PC-9 (cell line): ENCODE data around the gene NRXN2. TPM values are rescaled to one million over a fixed set of nuclear protein-coding genes. Genes with fewer than 3 reads are reported as not detected.

Experiments used
- BruUV-seq: library from RNA; stranded (reverse); fragments of 400-500 nt; replicated peaks from 2 replicates; lab custom pipeline; 2021; lab: Mats Ljungman, UMichigan
- CTCF ChIA-PET: fragments of 300-600 bp; sonication (Branson Sonifier 250); formaldehyde crosslinking; loops from one replicate; lab custom pipeline; 2022; ENCODE audit warnings: antibody characterized with exemption; lab: Charles Lee
- POLR2A ChIA-PET: fragments of 300-600 bp; sonication (Branson Sonifier 250); formaldehyde crosslinking; loops from one replicate; lab custom pipeline; 2022; ENCODE audit warnings: antibody characterized with exemption; ENCODE audit not compliant: unreplicated experiment; lab: Charles Lee
- DNase-seq, 2 experiments: peaks; one replicate each; pipeline versions ENCODE4 v3.0.0 to v3.0.0-alpha.2; 2015 to 2022; ENCODE audit warnings: mixed read lengths in 1 of 2
- H2AFZ ChIP-seq: fragments of 200-600 bp; sonication (generic); 2 replicates; pipeline ENCODE4 v1.8.1; 2017; ENCODE audit warnings: antibody characterized with exemption
- H3F3A ChIP-seq: fragments of 200-600 bp; sonication (generic); 2 replicates; pipeline ENCODE4 v1.8.1; 2017; ENCODE audit warnings: antibody characterized with exemption, mild to moderate bottlenecking, low read depth; ENCODE audit not compliant: insufficient read depth
- H3K27ac ChIP-seq: fragments of 200-600 bp; sonication (generic); 2 replicates; pipeline ENCODE4 v1.6.1; 2016; ENCODE audit warnings: mixed run types
- H3K27me3 ChIP-seq: fragments of 200-600 bp; sonication (generic); 2 replicates; pipeline ENCODE4 v1.6.1; 2016; ENCODE audit warnings: low read depth, mixed run types; ENCODE audit not compliant: insufficient read depth
- H3K36me3 ChIP-seq: fragments of 200-600 bp; sonication (generic); 2 replicates; pipeline ENCODE4 v1.6.1; 2016; ENCODE audit warnings: low read depth, mixed run types
- H3K4me1 ChIP-seq: fragments of 200-600 bp; sonication (generic); replicated peaks from 2 replicates; pipeline ENCODE4 v1.6.1; 2016; ENCODE audit warnings: mixed run types; ENCODE audit not compliant: insufficient read depth
- H3K4me2 ChIP-seq: fragments of 200-600 bp; sonication (generic); 2 replicates; pipeline ENCODE4 v1.6.1; 2017; ENCODE audit warnings: mixed run types
- H3K4me3 ChIP-seq: fragments of 200-600 bp; sonication (generic); 2 replicates; pipeline ENCODE4 v1.6.1; 2016; ENCODE audit warnings: mixed run types
- H3K79me2 ChIP-seq: fragments of 200-600 bp; sonication (generic); 2 replicates; pipeline ENCODE4 v1.6.1; 2017; ENCODE audit warnings: low read depth, mixed run types
- H3K9me2 ChIP-seq: fragments of 200-600 bp; sonication (generic); 2 replicates; pipeline ENCODE4 v1.8.1; 2017; ENCODE audit warnings: mild to moderate bottlenecking; ENCODE audit not compliant: insufficient read depth
- H3K9me3 ChIP-seq: fragments of 200-600 bp; sonication (generic); 2 replicates; pipeline ENCODE4 v1.8.1; 2016; ENCODE audit warnings: low read depth; ENCODE audit not compliant: insufficient read depth
- H4K20me1 ChIP-seq: fragments of 200-600 bp; sonication (generic); 2 replicates; pipeline ENCODE4 v1.8.1; 2017; ENCODE audit not compliant: insufficient read depth
- CTCF ChIP-seq: fragments of 200-600 bp; sonication (generic); conservative IDR thresholded peaks from 2 replicates; pipeline ENCODE4 v1.6.1; 2017; ENCODE audit warnings: mixed run types, antibody characterized with exemption, mild to moderate bottlenecking, moderate library complexity
- EZH2 ChIP-seq: fragments of 200-600 bp; sonication (generic); IDR thresholded peaks from 2 replicates; pipeline ENCODE4 v1.8.0; 2017; ENCODE audit warnings: antibody characterized with exemption, low read depth
- intact Hi-C: fragments of 100-400 bp; cut with micrococcal nuclease; formaldehyde crosslinking; loops from one replicate; pipeline ENCODE4 v1.10.0; 2022; ENCODE audit not compliant: unreplicated experiment
- total RNA-seq: library from RNA; stranded (reverse); gene quantifications from 2 replicates; pipeline ENCODE4 v1.2.3, GENCODE V29; 2021

NRXN2 gene
- total RNA-seq, 1 experiment from 2014 or later, result not detected

DNA sequence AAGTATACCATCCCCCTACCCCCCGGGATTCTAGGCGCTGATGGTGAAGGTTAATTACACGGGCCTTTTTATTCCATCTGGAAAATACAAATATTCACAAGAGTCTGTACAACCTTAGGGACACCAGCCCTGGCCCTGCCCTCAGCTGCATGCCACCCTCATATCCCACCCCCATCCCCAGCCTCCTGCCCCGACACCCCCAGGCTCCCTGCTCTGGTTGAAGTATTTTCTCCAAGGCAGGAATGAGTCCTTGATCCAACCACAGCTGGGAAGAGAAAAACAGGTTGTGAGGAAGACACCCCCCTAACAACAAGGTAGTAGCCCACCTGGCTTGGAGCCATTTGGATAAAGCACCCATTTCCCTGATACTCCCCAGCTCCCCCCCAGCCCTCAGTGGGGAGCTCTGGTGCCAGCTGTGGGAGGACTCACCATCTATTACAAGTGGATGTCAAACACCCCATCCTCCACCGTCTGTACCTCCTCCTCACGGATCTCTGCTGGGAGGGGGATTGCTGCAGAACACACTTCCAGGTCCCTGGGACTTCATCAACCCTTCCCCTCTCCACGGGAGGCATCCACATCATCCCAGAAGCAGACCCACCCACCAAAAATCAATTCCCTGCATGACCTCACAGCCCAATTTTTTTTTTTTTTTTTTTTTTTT is 4.0 kb upstream of the NRXN2 start:
- H3K4me2 ChIP-seq, result no peak overlapping the region
- peaks cover 71% of the 10 kb centered on the region for H3K27me3 ChIP-seq
- intact Hi-C loops, result no loop called here
- no peak overlapping the region for H3K27ac ChIP-seq
- CTCF ChIA-PET, result no interaction called here
- H3K36me3 ChIP-seq, result no peaks in the 10 kb centered on the region
- no peak overlapping the region for H3K4me3 ChIP-seq
- peaks cover 6% of the 10 kb centered on the region; the same call in 1 of the 2 replicates for H3K4me1 ChIP-seq
- no peaks in the 10 kb centered on the region for H4K20me1 ChIP-seq
- H3K9me2 ChIP-seq, result no peaks in the 10 kb centered on the region
- BruUV-seq, result no TSS peak
- no peaks in the 10 kb centered on the region for H3K79me2 ChIP-seq
- POLR2A ChIA-PET, result no interaction called here
- peaks cover 4% of the 10 kb centered on the region; the same call in 1 of the 2 replicates for H3F3A ChIP-seq
- no peak for DNase-seq
- H3K9me3 ChIP-seq, result no peaks in the 10 kb centered on the region
- no peak for TF ChIP-seq EZH2
- no peak for TF ChIP-seq CTCF
- H2AFZ ChIP-seq, result no peak overlapping the region

GRCh38 chr11:64726211-64726641 is 3.2 kb upstream of the NRXN2 start:
- H3K79me2 ChIP-seq, result no peaks in the 10 kb centered on the region
- H3K27ac ChIP-seq, result no peak overlapping the region
- H3K27me3 ChIP-seq, result peaks cover 71% of the 10 kb centered on the region
- intact Hi-C loops, result no loop called here
- no peaks in the 10 kb centered on the region for H4K20me1 ChIP-seq
- H3K4me3 ChIP-seq, result no peak overlapping the region
- no peak for DNase-seq
- TF ChIP-seq EZH2 (no peak), CTCF (no peak)
- H2AFZ ChIP-seq, result no peak overlapping the region
- ChIA-PET POLR2A (interaction anchor here (0.6 kb wide), 1 partner anchor 11 kb away, joined by 5 read pairs; no protein-coding TSS in a partner anchor), CTCF (interaction anchor here (0.6 kb wide), 2 partner anchors 34 to 57 kb away, joined by 3 to 5 read pairs; partner anchors contain the start of gene PYGM)
- H3K36me3 ChIP-seq, result no peaks in the 10 kb centered on the region
- H3K4me2 ChIP-seq, result no peak overlapping the region
- BruUV-seq, result no TSS peak
- peaks cover 6% of the 10 kb centered on the region; the same call in 1 of the 2 replicates for H3K4me1 ChIP-seq
- H3K9me2 ChIP-seq, result no peaks in the 10 kb centered on the region
- no peaks in the 10 kb centered on the region for H3K9me3 ChIP-seq
- peaks cover 4% of the 10 kb centered on the region; the same call in 1 of the 2 replicates for H3F3A ChIP-seq

- Histone ChIP-seq H4K20me1 (no peaks in the 10 kb centered on the region), H3F3A (peaks cover 4% of the 10 kb centered on the region; the same call in 1 of the 2 replicates), H3K27me3 (peaks cover 72% of the 10 kb centered on the region), H3K4me3 (no peak overlapping the region), H3K9me2 (no peaks in the 10 kb centered on the region), H2AFZ (no peak overlapping the region), H3K4me2 (no peak overlapping the region), H3K79me2 (no peaks in the 10 kb centered on the region), H3K9me3 (no peaks in the 10 kb centered on the region), H3K36me3 (no peaks in the 10 kb centered on the region), H3K27ac (no peak overlapping the region), H3K4me1 (peaks cover 6% of the 10 kb centered on the region; the same call in 1 of the 2 replicates)
- POLR2A ChIA-PET, result no interaction called here
- CTCF ChIA-PET, result interaction anchor here (0.7 kb wide), 1 partner anchor 65 kb away, joined by 5 read pairs; no protein-coding TSS in a partner anchor
- BruUV-seq, result no TSS peak
- DNase-seq, result no peak
- intact Hi-C loops, result no loop called here
- TF ChIP-seq CTCF, result no peak
- no peak for TF ChIP-seq EZH2
Observed at GRCh38 chr11:64724863-64725532, 2.0 kb upstream of the NRXN2 start.
